Measurements from ENCODE around the gene SMG9. TPM values are rescaled to one million over a fixed set of nuclear protein-coding genes. Genes with fewer than 3 reads are reported as not detected.

Gene SMG9
- total and polyA plus RNA-seq, 4 donors = 5.4 to 8.9 (median 5.8) TPM

GRCh38 chr19:43711751-43712355 is 42.9 kb downstream of the SMG9 start:
- H3K36me3 ChIP-seq (ENCODE audit: control insufficient read depth in 4 of 4, insufficient read depth in 3 of 4, low read depth in 1 of 4, low read length in 3 of 4) = no peaks in the 10 kb centered on the region
- no peaks in the 10 kb centered on the region for H3K4me1 ChIP-seq (ENCODE audit: control insufficient read depth in 4 of 4, insufficient read depth in 4 of 4, low read length in 3 of 4)
- no peak for DNase-seq (ENCODE audit: low spot score)
- no peak for TF ChIP-seq SP1 (IDR thresholded peaks at IDR 0.05)
- no peak for TF ChIP-seq REST (IDR thresholded peaks at IDR 0.05)
- TF ChIP-seq MAX (IDR thresholded peaks at IDR 0.05) = no peak
- no peak for TF ChIP-seq FOXA1 (IDR thresholded peaks at IDR 0.05)
- no peak for TF ChIP-seq EGR1 (IDR thresholded peaks at IDR 0.05; ENCODE audit: low read depth in 2 of 2)
- no peak for TF ChIP-seq NR2F2 (IDR thresholded peaks at IDR 0.05)
- no peak for TF ChIP-seq GABPA (IDR thresholded peaks at IDR 0.05 in 1 of 2, conservative IDR thresholded peaks at IDR 0.05 in 1 of 2)
- TF ChIP-seq JUND (IDR thresholded peaks at IDR 0.05) = no peak
- TF ChIP-seq CTCF (IDR thresholded peaks at IDR 0.05; ENCODE audit: low read depth, low read length, missing input control) = no peak
- TF ChIP-seq HNF4A (conservative IDR thresholded peaks at IDR 0.05) = no peak
- no peak for TF ChIP-seq FOXA2 (IDR thresholded peaks at IDR 0.05)
- TF ChIP-seq, protein P1, sequence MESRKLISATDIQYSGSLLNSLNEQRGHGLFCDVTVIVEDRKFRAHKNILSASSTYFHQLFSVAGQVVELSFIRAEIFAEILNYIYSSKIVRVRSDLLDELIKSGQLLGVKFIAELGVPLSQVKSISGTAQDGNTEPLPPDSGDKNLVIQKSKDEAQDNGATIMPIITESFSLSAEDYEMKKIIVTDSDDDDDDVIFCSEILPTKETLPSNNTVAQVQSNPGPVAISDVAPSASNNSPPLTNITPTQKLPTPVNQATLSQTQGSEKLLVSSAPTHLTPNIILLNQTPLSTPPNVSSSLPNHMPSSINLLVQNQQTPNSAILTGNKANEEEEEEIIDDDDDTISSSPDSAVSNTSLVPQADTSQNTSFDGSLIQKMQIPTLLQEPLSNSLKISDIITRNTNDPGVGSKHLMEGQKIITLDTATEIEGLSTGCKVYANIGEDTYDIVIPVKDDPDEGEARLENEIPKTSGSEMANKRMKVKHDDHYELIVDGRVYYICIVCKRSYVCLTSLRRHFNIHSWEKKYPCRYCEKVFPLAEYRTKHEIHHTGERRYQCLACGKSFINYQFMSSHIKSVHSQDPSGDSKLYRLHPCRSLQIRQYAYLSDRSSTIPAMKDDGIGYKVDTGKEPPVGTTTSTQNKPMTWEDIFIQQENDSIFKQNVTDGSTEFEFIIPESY (IDR thresholded peaks at IDR 0.05) = no peak
- TF ChIP-seq, protein P2, sequence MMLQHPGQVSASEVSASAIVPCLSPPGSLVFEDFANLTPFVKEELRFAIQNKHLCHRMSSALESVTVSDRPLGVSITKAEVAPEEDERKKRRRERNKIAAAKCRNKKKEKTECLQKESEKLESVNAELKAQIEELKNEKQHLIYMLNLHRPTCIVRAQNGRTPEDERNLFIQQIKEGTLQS (IDR thresholded peaks at IDR 0.05) = no peak
- no peak for TF ChIP-seq RAD21 (IDR thresholded peaks at IDR 0.05)
- TF ChIP-seq RXRA (IDR thresholded peaks at IDR 0.05) = no peak
- H3K27ac ChIP-seq (ENCODE audit: low read depth in 1 of 2, low read length in 2 of 2) = no peak overlapping the region
- H3K9ac ChIP-seq (ENCODE audit: low read depth in 1 of 2, low read length in 2 of 2) = no peak overlapping the region
- H3K9me3 ChIP-seq (ENCODE audit: control insufficient read depth in 4 of 4, low read length in 3 of 4) = peaks cover 0 to 6% (median 1%) of the 10 kb centered on the region in 4 donors
- no peaks in the 10 kb centered on the region for H3K27me3 ChIP-seq (ENCODE audit: control insufficient read depth in 4 of 4, insufficient read depth in 4 of 4, low read length in 3 of 4)
- no peak overlapping the region for H3K4me3 ChIP-seq (ENCODE audit: low read depth in 1 of 3, low read length in 3 of 3)
- 75% methylated on average over 12 of the region's 12 CpGs for WGBS

GRCh38 chr19:43708716-43709115 is 46.0 kb downstream of the SMG9 start:
- TF ChIP-seq GABPA (IDR thresholded peaks at IDR 0.05 in 1 of 2, conservative IDR thresholded peaks at IDR 0.05 in 1 of 2) = no peak
- no peak for TF ChIP-seq SP1 (IDR thresholded peaks at IDR 0.05)
- no peak for TF ChIP-seq YY1 (IDR thresholded peaks at IDR 0.05)
- TF ChIP-seq, protein P2 (IDR thresholded peaks at IDR 0.05) = no peak
- TF ChIP-seq, protein P1 (IDR thresholded peaks at IDR 0.05) = no peak
- TF ChIP-seq JUND (IDR thresholded peaks at IDR 0.05) = no peak
- no peak for TF ChIP-seq RXRA (IDR thresholded peaks at IDR 0.05)
- no peak for TF ChIP-seq FOXA2 (IDR thresholded peaks at IDR 0.05)
- no peak for TF ChIP-seq HNF4G (IDR thresholded peaks at IDR 0.05)
- TF ChIP-seq EGR1 (IDR thresholded peaks at IDR 0.05; ENCODE audit: low read depth in 2 of 2) = no peak
- Histone ChIP-seq H3K36me3 (ENCODE audit: control insufficient read depth in 4 of 4, insufficient read depth in 3 of 4, low read depth in 1 of 4, low read length in 3 of 4) (no peaks in the 10 kb centered on the region), H3K4me1 (ENCODE audit: control insufficient read depth in 4 of 4, insufficient read depth in 4 of 4, low read length in 3 of 4) (no peaks in the 10 kb centered on the region), H3K4me3 (ENCODE audit: low read depth in 1 of 3, low read length in 3 of 3) (no peak overlapping the region), H3K9me3 (ENCODE audit: control insufficient read depth in 4 of 4, low read length in 3 of 4) (peaks cover 0 to 6% (median 1%) of the 10 kb centered on the region in 4 donors), H3K27me3 (ENCODE audit: control insufficient read depth in 4 of 4, insufficient read depth in 4 of 4, low read length in 3 of 4) (no peaks in the 10 kb centered on the region), H3K9ac (ENCODE audit: low read depth in 1 of 2, low read length in 2 of 2) (no peak overlapping the region), H3K27ac (ENCODE audit: low read depth in 1 of 2, low read length in 2 of 2) (no peak overlapping the region)
- 81% methylated on average over 2 of the region's 2 CpGs for WGBS
- no peak for DNase-seq (ENCODE audit: low spot score)
